Tibial nerve (tissue), 4 donors: Measurements from ENCODE around the gene COL25A1.
"Not testable (repeated sequence)": the region's sequence is repeated elsewhere in the genome, so short reads cannot be mapped to it uniquely, and the experiment has no call there.

Source experiments
- EP300 ChIP-seq, 2 donors: sonication (generic); formaldehyde crosslinking; IDR thresholded peaks; one replicate each; pipeline ENCODE4 v1.6.1; 2017; ENCODE audit warnings: antibody characterized with exemption in 2 of 2, mild to moderate bottlenecking in 1 of 2
- TF ChIP-seq, protein P1 (sequence below), 5 experiments: fragments of 200-600 bp in 3 of 5; fragments of 450-650 bp in 2 of 5; sonication (generic) in 3 of 5; IDR thresholded peaks; one replicate each; pipeline ENCODE4 v1.5.1; 2016 to 2019; ENCODE audit warnings: antibody characterized with exemption in 5 of 5, mild to moderate bottlenecking in 3 of 5, moderate library complexity in 2 of 5

DNA sequence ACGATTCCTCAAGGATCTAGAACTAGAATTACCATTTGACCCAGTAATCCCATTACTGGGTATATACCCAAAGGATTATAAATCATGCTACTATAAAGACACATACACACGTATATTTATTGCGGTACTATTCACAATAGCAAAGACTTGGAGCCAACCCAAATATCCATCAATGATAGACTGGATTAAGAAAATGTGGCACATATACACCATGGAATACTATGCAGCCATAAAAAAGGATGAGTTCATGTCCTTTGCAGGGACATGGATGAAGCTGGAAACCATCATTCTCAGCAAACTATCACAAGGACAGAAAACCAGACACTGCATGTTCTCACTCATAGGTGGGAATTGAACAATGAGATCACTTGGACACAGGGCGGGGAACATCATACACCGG lies 368.5 kb downstream of the COL25A1 start:
- TF ChIP-seq, protein P1, sequence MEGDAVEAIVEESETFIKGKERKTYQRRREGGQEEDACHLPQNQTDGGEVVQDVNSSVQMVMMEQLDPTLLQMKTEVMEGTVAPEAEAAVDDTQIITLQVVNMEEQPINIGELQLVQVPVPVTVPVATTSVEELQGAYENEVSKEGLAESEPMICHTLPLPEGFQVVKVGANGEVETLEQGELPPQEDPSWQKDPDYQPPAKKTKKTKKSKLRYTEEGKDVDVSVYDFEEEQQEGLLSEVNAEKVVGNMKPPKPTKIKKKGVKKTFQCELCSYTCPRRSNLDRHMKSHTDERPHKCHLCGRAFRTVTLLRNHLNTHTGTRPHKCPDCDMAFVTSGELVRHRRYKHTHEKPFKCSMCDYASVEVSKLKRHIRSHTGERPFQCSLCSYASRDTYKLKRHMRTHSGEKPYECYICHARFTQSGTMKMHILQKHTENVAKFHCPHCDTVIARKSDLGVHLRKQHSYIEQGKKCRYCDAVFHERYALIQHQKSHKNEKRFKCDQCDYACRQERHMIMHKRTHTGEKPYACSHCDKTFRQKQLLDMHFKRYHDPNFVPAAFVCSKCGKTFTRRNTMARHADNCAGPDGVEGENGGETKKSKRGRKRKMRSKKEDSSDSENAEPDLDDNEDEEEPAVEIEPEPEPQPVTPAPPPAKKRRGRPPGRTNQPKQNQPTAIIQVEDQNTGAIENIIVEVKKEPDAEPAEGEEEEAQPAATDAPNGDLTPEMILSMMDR (IDR thresholded peaks at IDR 0.05), result not testable (repeated sequence)
- TF ChIP-seq EP300 (IDR thresholded peaks at IDR 0.05), result not testable (repeated sequence)
